Erythroblast (primary cell): Measurements from ENCODE around the gene DAB2IP.

ENCODE experiments used
- GATA1 ChIP-seq: IDR thresholded peaks from 2 replicates; pipeline ENCODE4 v1.6.1; 2011; ENCODE audit warnings: low read depth, mild to moderate bottlenecking, control low read depth, low read length, moderate library complexity
- POLR2A ChIP-seq: IDR thresholded peaks from 2 replicates; pipeline ENCODE4 v1.6.1; 2011; ENCODE audit warnings: mild to moderate bottlenecking, low read length

GRCh38 chr9:121774715-121775613 lies 123.5 kb downstream of the DAB2IP start:
- no peak for TF ChIP-seq POLR2A
- TF ChIP-seq GATA1 = no peak
